Neuron (in vitro differentiated cells): ENCODE data around the gene RASGRF1.

Experiments
- H2AFZ ChIP-seq: one replicate; pipeline ENCODE4 v1.6.1; 2013; ENCODE audit warnings: low read depth, mild to moderate bottlenecking, inconsistent platforms, low read length, moderate library complexity
- H3K27me3 ChIP-seq: one replicate; pipeline ENCODE4 v1.6.1; 2013; ENCODE audit warnings: low read length; ENCODE audit not compliant: insufficient read depth
- H3K36me3 ChIP-seq: one replicate; pipeline ENCODE4 v1.6.1; 2013; ENCODE audit warnings: low read length; ENCODE audit not compliant: insufficient read depth
- H3K4me1 ChIP-seq: one replicate; pipeline ENCODE4 v1.6.1; 2013; ENCODE audit warnings: low read length; ENCODE audit not compliant: insufficient read depth
- H3K4me3 ChIP-seq: 2 replicates; pipeline ENCODE4 v1.5.1; 2013; ENCODE audit warnings: mild to moderate bottlenecking, low read length, moderate library complexity
- H3K9me3 ChIP-seq: one replicate; pipeline ENCODE4 v1.6.1; 2013; ENCODE audit warnings: low read length

The RASGRF1 gene

GRCh38 chr15:79089331-79089889, 1.2 kb downstream of the RASGRF1 start:
- Histone ChIP-seq H2AFZ (no peak overlapping the region), H3K4me3 (no peak overlapping the region), H3K27me3 (peaks cover 86% of the 10 kb centered on the region)

GRCh38 chr15:79088426-79089205, 2.0 kb downstream of the RASGRF1 start:
- H2AFZ ChIP-seq, result no peak overlapping the region

More at GRCh38 chr15:79089331-79089889, 1.2 kb downstream of the RASGRF1 start:
- no peaks in the 10 kb centered on the region for H3K9me3 ChIP-seq
- no peaks in the 10 kb centered on the region for H3K36me3 ChIP-seq
- H3K4me1 ChIP-seq, result peaks cover 6% of the 10 kb centered on the region

DNA sequence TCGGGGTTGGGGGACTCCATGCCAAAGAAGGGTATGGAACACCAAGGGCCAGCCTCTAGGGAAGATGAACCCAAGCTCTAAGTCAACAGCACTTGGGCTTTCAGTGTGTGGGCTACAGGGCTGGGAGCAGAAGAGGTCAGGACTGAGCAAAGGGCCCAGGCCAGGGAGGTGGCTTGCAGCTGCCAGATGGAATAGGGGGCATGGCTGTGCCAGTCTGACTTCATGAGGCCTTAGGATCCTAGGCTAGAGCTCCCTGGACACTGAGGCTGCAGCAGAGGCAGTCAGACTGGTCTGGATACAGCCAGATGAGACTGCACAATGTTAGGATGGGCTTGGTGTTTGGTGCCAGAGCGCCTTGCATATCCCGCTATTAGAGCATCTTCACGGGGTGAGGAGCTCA, 3.8 kb downstream of the RASGRF1 start:
- peaks cover 77% of the 10 kb centered on the region for H3K27me3 ChIP-seq
- no peaks in the 10 kb centered on the region for H3K9me3 ChIP-seq
- no peak overlapping the region for H2AFZ ChIP-seq
- no peaks in the 10 kb centered on the region for H3K36me3 ChIP-seq
- peaks cover 6% of the 10 kb centered on the region for H3K4me1 ChIP-seq
- H3K4me3 ChIP-seq, result no peak overlapping the region

More at GRCh38 chr15:79088426-79089205, 2.0 kb downstream of the RASGRF1 start:
- H3K36me3 ChIP-seq, result no peaks in the 10 kb centered on the region
- H3K27me3 ChIP-seq, result peaks cover 84% of the 10 kb centered on the region
- H3K9me3 ChIP-seq, result no peaks in the 10 kb centered on the region
- H3K4me3 ChIP-seq, result no peak overlapping the region
- H3K4me1 ChIP-seq, result peaks cover 6% of the 10 kb centered on the region

DNA sequence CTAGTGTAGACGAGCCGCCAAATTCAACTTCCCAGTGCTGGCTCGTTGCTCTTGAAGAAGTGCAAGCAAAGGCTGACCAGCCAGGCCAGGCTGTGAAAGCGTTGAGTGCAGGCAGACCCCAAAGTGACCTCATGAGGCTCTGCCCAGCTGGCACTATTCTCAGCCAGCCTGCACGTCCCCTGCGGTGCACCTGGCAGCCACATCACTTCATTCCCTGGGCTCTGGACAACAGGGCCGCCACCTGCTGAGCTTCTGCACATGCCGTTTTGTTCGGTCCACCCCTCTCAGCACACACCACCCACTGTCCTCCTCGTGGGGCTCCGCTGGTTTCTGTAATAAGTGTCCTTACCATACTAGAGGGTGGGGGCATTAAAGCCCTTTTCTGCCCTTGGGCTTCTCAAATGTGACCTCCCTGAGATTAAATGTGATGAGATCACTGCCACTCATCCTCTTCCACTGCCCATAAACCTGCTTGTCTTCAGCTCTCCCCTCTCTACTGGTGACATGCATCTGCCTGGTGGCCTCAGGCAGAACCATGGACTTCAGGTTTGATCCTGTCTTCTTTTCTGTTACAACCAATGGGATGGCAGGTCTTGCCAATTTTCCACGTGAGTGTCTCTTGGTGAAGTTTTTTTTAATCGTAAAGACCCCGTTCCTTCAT, 6.1 kb downstream of the RASGRF1 start:
- Histone ChIP-seq H3K4me3 (no peak overlapping the region), H2AFZ (no peak overlapping the region), H3K4me1 (no peaks in the 10 kb centered on the region), H3K9me3 (no peaks in the 10 kb centered on the region), H3K27me3 (peaks cover 61% of the 10 kb centered on the region), H3K36me3 (no peaks in the 10 kb centered on the region)

DNA sequence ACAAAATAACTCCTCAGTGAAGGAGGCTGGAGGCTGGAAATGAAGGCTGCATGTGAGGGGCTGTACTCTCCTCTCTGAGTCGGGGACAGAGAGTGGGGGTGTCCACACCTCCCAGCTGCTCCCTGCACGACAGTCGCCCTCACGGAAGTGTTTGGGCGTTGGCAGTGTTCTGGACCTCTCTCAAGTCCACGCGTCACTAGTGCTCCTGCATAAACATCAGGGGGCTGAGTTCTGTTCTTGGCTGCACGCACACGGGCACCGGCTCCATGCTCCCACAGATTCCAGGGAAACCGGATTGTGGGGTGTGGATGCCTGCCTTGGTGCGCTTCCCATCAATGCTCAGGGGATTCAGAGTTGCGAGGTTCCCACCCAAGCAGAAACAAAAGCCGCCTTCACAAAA, 7.4 kb downstream of the RASGRF1 start:
- Histone ChIP-seq H3K27me3 (peaks cover 48% of the 10 kb centered on the region), H3K36me3 (no peaks in the 10 kb centered on the region), H2AFZ (no peak overlapping the region)

DNA sequence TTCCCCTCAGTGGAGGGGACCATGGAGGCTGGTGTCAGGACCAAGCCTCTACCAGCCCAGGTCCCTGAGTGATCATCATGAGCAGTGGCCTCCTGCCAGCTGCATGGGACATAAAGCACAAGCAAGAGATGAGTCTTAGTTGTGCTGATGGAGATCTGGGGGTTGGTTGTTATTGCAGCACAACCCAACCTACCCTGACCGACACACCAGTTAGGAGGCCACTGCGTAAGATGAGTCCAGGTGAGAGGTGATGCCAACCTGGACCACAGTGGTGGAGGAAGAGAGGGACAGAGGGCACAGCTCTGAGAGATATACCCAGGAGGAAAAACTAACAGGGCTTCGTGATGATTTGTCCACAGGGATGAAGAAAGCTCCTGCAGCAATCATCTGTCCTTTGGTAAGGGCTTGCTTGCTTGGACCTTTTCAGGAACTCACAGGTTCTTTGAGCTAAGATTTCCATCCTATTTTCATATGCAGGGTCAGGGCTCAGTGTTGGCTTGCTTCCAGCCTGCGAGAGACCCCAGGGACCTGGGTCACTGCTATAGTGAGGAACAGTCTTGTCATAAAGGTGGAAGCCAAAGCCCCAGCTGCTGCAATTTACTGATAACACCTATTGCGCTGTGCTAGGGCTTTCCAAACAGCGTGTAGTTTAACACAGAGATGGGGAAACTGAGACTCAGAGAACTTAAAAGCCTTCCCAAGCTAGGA, 8.1 kb downstream of the RASGRF1 start:
- no peaks in the 10 kb centered on the region for H3K36me3 ChIP-seq
- H3K27me3 ChIP-seq, result peaks cover 42% of the 10 kb centered on the region
- H3K4me3 ChIP-seq, result no peak overlapping the region
- no peaks in the 10 kb centered on the region for H3K4me1 ChIP-seq
- H3K9me3 ChIP-seq, result no peaks in the 10 kb centered on the region
- no peak overlapping the region for H2AFZ ChIP-seq

More for the DNA sequence above, 7.4 kb downstream of the RASGRF1 start:
- Histone ChIP-seq H3K4me3 (no peak overlapping the region), H3K9me3 (no peaks in the 10 kb centered on the region), H3K4me1 (no peaks in the 10 kb centered on the region)

DNA sequence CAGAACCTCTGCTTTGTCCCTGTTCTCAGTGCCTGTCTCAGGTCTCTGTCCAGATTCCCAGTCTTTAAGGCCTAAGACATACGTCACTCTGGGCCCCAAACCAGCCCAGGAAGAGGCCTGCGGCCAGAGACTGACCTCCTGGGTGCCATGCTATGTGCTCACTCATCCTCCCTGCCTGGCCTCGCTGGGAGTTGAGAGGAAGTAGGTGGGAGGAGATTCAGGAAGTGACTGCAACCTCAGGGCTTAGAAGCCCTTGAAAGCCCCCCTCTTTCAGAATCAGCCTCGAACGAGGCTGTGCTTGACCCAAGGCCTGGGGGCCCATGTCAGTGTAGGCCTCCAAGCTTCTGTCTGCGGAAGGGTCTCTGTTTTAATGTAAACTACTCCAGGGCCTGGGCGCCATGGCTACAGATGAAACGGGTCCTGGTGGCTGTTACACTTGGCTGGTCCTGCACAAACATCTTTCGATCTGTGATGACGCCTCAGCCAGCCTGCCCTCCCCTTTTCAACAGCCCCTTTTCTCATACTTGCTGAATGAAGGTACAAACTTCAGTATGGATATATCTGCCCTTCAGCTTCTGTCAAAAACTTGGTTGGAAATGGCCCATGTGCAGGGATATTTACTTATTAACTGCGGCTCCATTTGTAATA, 11.7 kb downstream of the RASGRF1 start:
- Histone ChIP-seq H3K4me1 (no peaks in the 10 kb centered on the region), H2AFZ (no peak overlapping the region), H3K27me3 (peaks cover 12% of the 10 kb centered on the region), H3K36me3 (no peaks in the 10 kb centered on the region), H3K9me3 (no peaks in the 10 kb centered on the region), H3K4me3 (no peak overlapping the region)

- Histone ChIP-seq H3K9me3 (no peaks in the 10 kb centered on the region), H3K27me3 (peaks cover 12% of the 10 kb centered on the region), H3K4me1 (no peaks in the 10 kb centered on the region), H3K4me3 (no peak overlapping the region), H2AFZ (no peak overlapping the region), H3K36me3 (no peaks in the 10 kb centered on the region)
Measured at GRCh38 chr15:79078003-79078402, 12.6 kb downstream of the RASGRF1 start.

GRCh38 chr15:79076661-79077060, 13.9 kb downstream of the RASGRF1 start:
- no peaks in the 10 kb centered on the region for H3K9me3 ChIP-seq
- no peaks in the 10 kb centered on the region for H3K36me3 ChIP-seq
- no peak overlapping the region for H2AFZ ChIP-seq
- H3K4me3 ChIP-seq, result no peak overlapping the region
- peaks cover 2% of the 10 kb centered on the region for H3K27me3 ChIP-seq
- H3K4me1 ChIP-seq, result no peaks in the 10 kb centered on the region

DNA sequence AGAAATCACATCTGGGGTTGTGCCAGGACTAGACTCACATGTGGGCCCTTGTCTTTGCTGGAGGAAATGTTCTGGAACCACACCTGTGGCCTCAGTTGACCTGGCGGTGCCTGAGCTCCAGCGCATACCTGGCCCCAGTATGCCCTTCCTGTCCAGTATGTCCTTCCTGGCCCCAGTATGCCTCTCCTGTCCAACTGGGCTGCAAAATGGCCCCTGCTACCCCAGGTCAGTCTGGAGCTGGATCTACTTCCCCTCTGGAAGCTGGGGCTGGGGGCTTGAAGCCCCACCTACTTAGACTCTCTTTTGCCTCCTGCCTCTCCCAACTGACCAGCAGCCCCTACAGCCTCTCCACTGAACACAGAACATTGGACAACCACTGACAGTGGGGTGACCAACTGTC, 15.3 kb downstream of the RASGRF1 start:
- no peak overlapping the region for H2AFZ ChIP-seq
- no peaks in the 10 kb centered on the region for H3K9me3 ChIP-seq
- H3K27me3 ChIP-seq, result no peaks in the 10 kb centered on the region
- H3K4me3 ChIP-seq, result no peak overlapping the region
- H3K36me3 ChIP-seq, result no peaks in the 10 kb centered on the region
- no peaks in the 10 kb centered on the region for H3K4me1 ChIP-seq

- H3K4me1 ChIP-seq, result no peaks in the 10 kb centered on the region
- H3K9me3 ChIP-seq, result no peaks in the 10 kb centered on the region
- H3K27me3 ChIP-seq, result no peaks in the 10 kb centered on the region
- no peaks in the 10 kb centered on the region for H3K36me3 ChIP-seq
- H3K4me3 ChIP-seq, result no peak overlapping the region
- no peak overlapping the region for H2AFZ ChIP-seq
Measured at GRCh38 chr15:79073336-79073735, 17.2 kb downstream of the RASGRF1 start.

- H3K4me1 ChIP-seq, result peaks cover 4% of the 10 kb centered on the region
Measured at GRCh38 chr15:79071901-79072300, 18.7 kb downstream of the RASGRF1 start.

More at GRCh38 chr15:79071901-79072300, 18.7 kb downstream of the RASGRF1 start:
- no peak overlapping the region for H2AFZ ChIP-seq
- H3K36me3 ChIP-seq, result no peaks in the 10 kb centered on the region
- H3K27me3 ChIP-seq, result no peaks in the 10 kb centered on the region
- H3K4me3 ChIP-seq, result no peak overlapping the region
- no peaks in the 10 kb centered on the region for H3K9me3 ChIP-seq
